ENCODE data around the gene EIF3I. TPM values are rescaled to one million over a fixed set of nuclear protein-coding genes. Genes with fewer than 3 reads are reported as not detected.

EIF3I gene
- total and polyA plus RNA-seq, 2 donors (not counting 1 experiment from before 2014, with no cell fraction given) = 277 to 492 TPM

DNA sequence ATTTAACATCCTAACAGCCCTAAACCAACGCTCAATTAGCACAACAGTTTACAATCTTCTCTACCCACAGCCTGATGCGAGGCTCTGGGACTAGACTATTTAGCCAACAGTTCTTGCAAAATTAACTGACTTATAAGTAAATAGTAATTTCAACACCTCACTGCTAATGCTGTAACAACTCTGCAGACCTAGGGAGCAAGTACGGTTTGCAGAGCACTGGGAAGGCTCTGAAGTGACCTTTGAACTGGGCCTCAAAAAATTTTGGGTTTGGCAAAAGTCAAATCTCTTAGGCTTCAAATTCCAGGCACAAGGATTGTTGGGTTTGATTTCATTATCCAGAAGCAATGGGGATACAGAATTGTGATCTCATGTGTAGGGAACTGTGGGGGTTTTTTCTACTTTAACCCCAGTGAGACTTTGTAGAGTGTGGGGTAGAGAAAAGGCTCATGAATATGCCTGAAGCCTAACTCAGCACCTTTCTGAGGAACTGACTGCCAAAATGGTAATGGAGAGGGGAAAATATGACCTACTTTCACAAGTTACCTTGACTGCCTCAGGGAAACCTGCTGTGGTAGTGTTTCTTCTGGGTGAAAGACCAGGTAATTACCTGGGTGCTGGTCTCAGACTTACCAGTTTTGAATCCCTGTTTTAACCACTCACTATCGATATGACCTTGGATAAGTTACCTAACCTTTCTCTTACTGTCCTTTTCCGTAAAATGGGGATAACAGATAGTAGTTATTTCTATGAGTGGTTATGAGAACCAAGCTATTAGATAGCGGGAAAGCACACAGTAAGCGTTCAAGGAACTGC lies 43.6 kb upstream of the EIF3I start:
- peaks cover 11% of the 10 kb centered on the region for H3K4me1 ChIP-seq (ENCODE audit: control insufficient read depth, extremely low read depth, insufficient read depth, low read length)
- peak overlapping the region; percentile 68 for H3K9ac ChIP-seq (ENCODE audit: insufficient read depth, low read length)
- H3K27me3 ChIP-seq (ENCODE audit: control insufficient read depth, insufficient read depth, low read length) = no peaks in the 10 kb centered on the region
- TF ChIP-seq, protein P1, sequence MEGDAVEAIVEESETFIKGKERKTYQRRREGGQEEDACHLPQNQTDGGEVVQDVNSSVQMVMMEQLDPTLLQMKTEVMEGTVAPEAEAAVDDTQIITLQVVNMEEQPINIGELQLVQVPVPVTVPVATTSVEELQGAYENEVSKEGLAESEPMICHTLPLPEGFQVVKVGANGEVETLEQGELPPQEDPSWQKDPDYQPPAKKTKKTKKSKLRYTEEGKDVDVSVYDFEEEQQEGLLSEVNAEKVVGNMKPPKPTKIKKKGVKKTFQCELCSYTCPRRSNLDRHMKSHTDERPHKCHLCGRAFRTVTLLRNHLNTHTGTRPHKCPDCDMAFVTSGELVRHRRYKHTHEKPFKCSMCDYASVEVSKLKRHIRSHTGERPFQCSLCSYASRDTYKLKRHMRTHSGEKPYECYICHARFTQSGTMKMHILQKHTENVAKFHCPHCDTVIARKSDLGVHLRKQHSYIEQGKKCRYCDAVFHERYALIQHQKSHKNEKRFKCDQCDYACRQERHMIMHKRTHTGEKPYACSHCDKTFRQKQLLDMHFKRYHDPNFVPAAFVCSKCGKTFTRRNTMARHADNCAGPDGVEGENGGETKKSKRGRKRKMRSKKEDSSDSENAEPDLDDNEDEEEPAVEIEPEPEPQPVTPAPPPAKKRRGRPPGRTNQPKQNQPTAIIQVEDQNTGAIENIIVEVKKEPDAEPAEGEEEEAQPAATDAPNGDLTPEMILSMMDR (conservative IDR thresholded peaks at IDR 0.05 in 1 of 2, IDR thresholded peaks at IDR 0.05 in 1 of 2; ENCODE audit: low read depth in 1 of 2, low read length in 2 of 2) = no peak
- TF ChIP-seq EZH2 (IDR thresholded peaks at IDR 0.05; ENCODE audit: low read length, missing control alignments) = no peak
- peak overlapping the region; percentile 92 for H2AFZ ChIP-seq (ENCODE audit: low read length)
- H3K79me2 ChIP-seq (ENCODE audit: control insufficient read depth, insufficient read depth, low read length) = peaks cover 31% of the 10 kb centered on the region
- peak overlapping the region; percentile 96 for H3K27ac ChIP-seq (ENCODE audit: insufficient read depth, low read length)
- no peak for DNase-seq (ENCODE audit: low read depth in 2 of 2)
- no peaks in the 10 kb centered on the region for H4K20me1 ChIP-seq (ENCODE audit: control insufficient read depth, extremely low read depth, insufficient read depth, low read length)
- H3K4me2 ChIP-seq (ENCODE audit: extremely low read depth, insufficient read depth, low read length) = no peak overlapping the region
- peak overlapping the region in 2 of 4 experiments; percentile 51 to 71 for H3K4me3 ChIP-seq (replicated peaks in 1 of 4; ENCODE audit: control extremely low read depth in 1 of 4, insufficient read depth in 1 of 4, low read depth in 3 of 4, low read length in 4 of 4)
- no peaks in the 10 kb centered on the region for H3K9me3 ChIP-seq (ENCODE audit: control insufficient read depth, insufficient read depth, low read depth, low read length)
- peaks cover 5% of the 10 kb centered on the region for H3K36me3 ChIP-seq (ENCODE audit: control insufficient read depth, insufficient read depth, low read length)

DNA sequence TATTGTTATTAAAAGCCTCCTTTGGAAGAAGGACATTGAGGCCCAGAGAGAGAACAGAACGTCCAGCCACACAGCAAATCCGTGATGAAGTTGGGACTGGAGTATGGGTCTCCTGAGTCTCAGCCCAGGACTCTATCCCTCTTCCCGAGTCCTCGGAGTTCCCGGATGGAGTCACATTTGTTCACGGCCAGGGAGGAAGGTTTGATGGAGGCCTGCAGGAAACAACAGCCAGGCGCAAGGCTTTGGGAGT lies 43.1 kb upstream of the EIF3I start:
- Histone ChIP-seq H3K4me2 (ENCODE audit: extremely low read depth, insufficient read depth, low read length) (peak overlapping the region; percentile 87), H3K4me3 (replicated peaks in 1 of 4; ENCODE audit: control extremely low read depth in 1 of 4, insufficient read depth in 1 of 4, low read depth in 3 of 4, low read length in 4 of 4) (peak overlapping the region; percentile 35 to 86 (median 61)), H3K36me3 (ENCODE audit: control insufficient read depth, insufficient read depth, low read length) (peaks cover 7% of the 10 kb centered on the region), H4K20me1 (ENCODE audit: control insufficient read depth, extremely low read depth, insufficient read depth, low read length) (no peaks in the 10 kb centered on the region), H3K27me3 (ENCODE audit: control insufficient read depth, insufficient read depth, low read length) (no peaks in the 10 kb centered on the region), H3K9ac (ENCODE audit: insufficient read depth, low read length) (peak overlapping the region; percentile 68), H3K27ac (ENCODE audit: insufficient read depth, low read length) (peak overlapping the region; percentile 96), H3K79me2 (ENCODE audit: control insufficient read depth, insufficient read depth, low read length) (peaks cover 36% of the 10 kb centered on the region), H2AFZ (ENCODE audit: low read length) (peak overlapping the region; percentile 92), H3K4me1 (ENCODE audit: control insufficient read depth, extremely low read depth, insufficient read depth, low read length) (peaks cover 11% of the 10 kb centered on the region), H3K9me3 (ENCODE audit: control insufficient read depth, insufficient read depth, low read depth, low read length) (no peaks in the 10 kb centered on the region)
- TF ChIP-seq, protein P1 (conservative IDR thresholded peaks at IDR 0.05 in 1 of 2, IDR thresholded peaks at IDR 0.05 in 1 of 2; ENCODE audit: low read depth in 1 of 2, low read length in 2 of 2) = no peak
- TF ChIP-seq EZH2 (IDR thresholded peaks at IDR 0.05; ENCODE audit: low read length, missing control alignments) = no peak
- DNase-seq (ENCODE audit: low read depth in 2 of 2) = no peak

DNA sequence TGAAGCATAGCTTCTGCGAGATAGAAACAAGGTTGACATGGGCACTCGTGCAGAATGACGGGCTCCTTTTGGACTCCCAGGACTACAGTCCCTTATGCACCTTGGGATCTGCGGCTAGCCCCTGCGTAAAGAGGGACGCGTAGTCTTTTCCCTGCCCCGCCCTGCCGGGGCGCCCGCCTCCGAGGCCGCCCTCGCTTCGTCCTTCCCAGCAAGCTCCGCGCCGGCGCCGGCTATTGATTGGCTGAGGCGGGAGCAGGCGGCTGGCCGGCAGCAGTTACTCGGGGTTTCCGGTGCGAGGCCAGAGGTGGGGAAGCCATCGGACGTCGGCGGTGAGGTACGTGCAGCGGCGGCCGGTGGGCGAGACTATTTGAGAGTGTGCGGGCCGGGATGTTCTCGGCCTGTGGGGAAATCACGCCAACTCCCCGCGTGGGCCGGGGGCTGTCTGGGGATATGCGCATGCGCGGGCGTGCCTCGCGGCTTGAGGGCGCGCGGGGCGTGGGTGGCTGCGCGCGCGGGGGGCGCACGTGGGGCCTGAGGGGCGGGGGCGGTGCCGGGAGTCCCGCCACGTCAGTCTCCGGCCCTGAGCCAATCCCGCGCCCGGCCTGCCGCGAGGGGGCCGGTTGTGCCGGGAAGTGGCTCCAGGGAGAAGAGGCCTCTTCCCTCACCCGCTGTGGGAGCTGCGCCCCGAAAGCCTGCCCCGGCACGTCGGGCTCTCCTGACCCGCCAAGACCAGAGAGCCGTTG lies 42.6 kb upstream of the EIF3I start, which contains the start of gene TXLNA:
TSS of gene TXLNA (plus strand) at position 233 of the 743 bp plus-strand sequence. CDS start 671 bp downstream, outside the sequence.
- Histone ChIP-seq H3K27me3 (ENCODE audit: control insufficient read depth, insufficient read depth, low read length) (no peaks in the 10 kb centered on the region), H3K79me2 (ENCODE audit: control insufficient read depth, insufficient read depth, low read length) (peaks cover 41% of the 10 kb centered on the region), H3K4me2 (ENCODE audit: extremely low read depth, insufficient read depth, low read length) (peak within 1 kb of the TSS; percentile 99), H3K36me3 (ENCODE audit: control insufficient read depth, insufficient read depth, low read length) (peaks cover 12% of the 10 kb centered on the region), H3K4me3 (replicated peaks in 1 of 4; ENCODE audit: control extremely low read depth in 1 of 4, insufficient read depth in 1 of 4, low read depth in 3 of 4, low read length in 4 of 4) (peak within 1 kb of the TSS; percentile 42 to 86 (median 70)), H3K9me3 (ENCODE audit: control insufficient read depth, insufficient read depth, low read depth, low read length) (no peaks in the 10 kb centered on the region), H3K9ac (ENCODE audit: insufficient read depth, low read length) (peak within 1 kb of the TSS; percentile 68), H3K27ac (ENCODE audit: insufficient read depth, low read length) (peak within 1 kb of the TSS; percentile 96), H4K20me1 (ENCODE audit: control insufficient read depth, extremely low read depth, insufficient read depth, low read length) (no peaks in the 10 kb centered on the region), H3K4me1 (ENCODE audit: control insufficient read depth, extremely low read depth, insufficient read depth, low read length) (peaks cover 11% of the 10 kb centered on the region), H2AFZ (ENCODE audit: low read length) (peak within 1 kb of the TSS; percentile 92)
- TF ChIP-seq EZH2 (IDR thresholded peaks at IDR 0.05; ENCODE audit: low read length, missing control alignments) = no peak
- TF ChIP-seq, protein P1 (conservative IDR thresholded peaks at IDR 0.05 in 1 of 2, IDR thresholded peaks at IDR 0.05 in 1 of 2; ENCODE audit: low read depth in 1 of 2, low read length in 2 of 2) = no peak
- peak; percentile 92 for DNase-seq (ENCODE audit: low read depth in 2 of 2)
